AG08396 (cell line): ENCODE results near the gene ZNF785.
"Not testable (repeated sequence)": the region's sequence is repeated elsewhere in the genome, so short reads cannot be mapped to it uniquely, and the experiment has no call there.

ENCODE experiments used
- DNase-seq: peaks from one replicate; pipeline ENCODE4 v3.0.0; 2012; ENCODE audit warnings: low spot score, mixed read lengths

Gene ZNF785

DNA sequence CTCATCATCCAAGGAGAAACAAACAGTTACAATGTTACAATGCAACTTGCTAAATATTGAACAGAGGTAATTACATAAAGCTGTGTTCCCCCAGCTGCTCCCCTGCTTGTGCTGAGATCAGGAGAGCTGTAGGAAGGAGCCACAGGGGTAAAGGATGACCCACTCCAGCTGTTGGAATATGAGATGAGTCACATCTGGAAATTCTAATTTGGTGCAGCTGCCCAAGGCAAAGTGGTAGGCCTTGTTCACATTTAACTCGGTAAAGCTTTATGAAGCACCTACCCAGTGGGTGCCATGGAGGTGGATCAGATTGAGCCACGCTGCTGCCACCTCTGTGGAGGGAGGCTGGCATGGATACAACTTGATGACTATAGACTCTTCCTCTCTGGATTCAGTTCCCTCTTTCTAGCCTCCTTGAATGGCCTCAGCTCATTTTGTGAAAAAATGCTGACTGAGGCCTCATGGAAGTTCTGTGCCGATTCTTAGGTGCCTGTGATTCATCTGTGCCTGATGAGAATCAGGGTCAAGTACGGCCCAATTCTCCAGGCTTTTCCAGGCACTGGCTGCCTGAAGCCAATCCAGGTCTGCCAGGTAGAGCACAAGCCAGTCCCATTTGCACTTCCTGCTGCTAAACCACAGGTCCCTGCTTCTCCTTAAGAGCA lies 17.2 kb upstream of the ZNF785 start:
- peak; percentile 44 for DNase-seq

DNA sequence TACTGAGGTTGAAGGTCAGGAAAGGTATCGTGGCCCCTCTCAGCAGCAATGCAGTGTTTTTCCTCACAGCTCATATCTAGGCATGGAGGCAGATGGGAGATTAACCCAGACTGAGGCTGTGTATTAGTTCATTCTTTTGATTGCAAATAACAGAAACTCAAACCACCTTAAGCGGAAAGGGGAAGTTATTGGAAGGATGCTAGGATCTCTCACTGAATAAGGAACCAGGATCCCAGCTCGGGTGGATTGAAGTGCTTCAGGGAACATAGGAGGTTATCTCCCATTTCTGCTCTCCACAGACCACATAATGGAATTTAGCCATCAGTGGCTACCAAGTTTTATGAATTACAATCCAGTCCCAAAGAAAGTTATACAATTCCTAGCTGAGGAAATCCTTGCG lies 16.5 kb upstream of the ZNF785 start:
- no peak for DNase-seq

DNA sequence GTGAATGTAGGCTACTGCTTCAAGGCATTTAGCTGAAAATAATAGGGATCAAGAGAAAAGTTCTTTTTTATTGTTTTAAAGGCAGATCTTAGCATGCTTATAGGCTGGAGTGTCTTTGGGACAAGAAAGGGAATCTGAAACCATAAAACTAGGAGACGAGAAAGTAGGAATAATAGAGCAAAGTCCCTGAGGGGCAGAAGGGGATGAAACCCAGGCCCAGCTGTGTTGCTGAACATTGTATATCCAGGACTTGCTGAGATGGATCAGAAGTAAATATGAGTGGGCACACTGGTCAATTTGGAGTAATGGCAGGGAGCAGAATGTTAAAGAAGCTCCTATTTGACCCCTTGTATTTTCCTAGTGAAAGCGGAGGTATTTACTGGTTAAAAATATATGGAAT lies 15.4 kb upstream of the ZNF785 start:
- DNase-seq = no peak

GRCh38 chr16:30600215-30600614 lies 14.7 kb upstream of the ZNF785 start:
- no peak for DNase-seq

DNA sequence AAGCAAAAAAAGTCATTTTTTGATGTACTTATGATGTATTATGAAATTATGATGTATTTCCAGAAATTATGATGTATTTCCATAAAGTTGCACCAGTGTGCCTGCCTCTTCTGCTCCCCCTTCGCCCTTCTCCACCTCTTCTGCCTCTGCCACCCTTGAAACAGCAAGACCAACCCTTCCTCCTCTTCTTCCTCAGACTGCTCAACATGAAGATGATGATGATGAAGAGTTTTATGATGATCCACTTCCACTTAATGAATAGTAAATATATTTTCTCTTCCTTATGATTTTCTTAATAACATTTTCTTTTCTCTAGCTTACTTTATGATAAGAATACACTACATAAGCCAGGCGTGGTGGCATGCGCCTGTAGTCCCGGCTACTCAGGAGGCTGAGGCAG lies 7.4 kb upstream of the ZNF785 start:
- no peak for DNase-seq

DNA sequence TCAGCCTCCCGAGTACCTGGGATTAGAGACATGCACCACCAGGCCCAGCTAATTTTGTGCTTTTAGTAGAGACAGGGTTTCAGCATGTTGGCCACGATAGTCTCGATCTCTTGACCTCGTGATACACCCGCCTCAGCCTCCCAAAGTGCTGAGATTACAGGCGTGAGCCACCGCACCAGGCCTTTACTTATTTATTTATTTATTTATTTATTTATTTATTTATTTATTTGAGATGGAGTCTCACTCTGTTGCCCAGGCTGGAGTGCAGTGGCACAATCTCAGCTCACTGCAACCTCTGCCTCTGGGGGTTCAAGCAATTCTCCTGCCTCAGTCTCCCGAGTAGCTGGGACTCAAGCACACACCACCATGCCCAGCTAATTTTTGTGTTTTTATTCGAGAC lies 5.4 kb upstream of the ZNF785 start:
- DNase-seq = not testable (repeated sequence)

- DNase-seq = not testable (repeated sequence)
These were observed 4.1 kb upstream of the ZNF785 start for GRCh38 chr16:30589582-30589981.

DNA sequence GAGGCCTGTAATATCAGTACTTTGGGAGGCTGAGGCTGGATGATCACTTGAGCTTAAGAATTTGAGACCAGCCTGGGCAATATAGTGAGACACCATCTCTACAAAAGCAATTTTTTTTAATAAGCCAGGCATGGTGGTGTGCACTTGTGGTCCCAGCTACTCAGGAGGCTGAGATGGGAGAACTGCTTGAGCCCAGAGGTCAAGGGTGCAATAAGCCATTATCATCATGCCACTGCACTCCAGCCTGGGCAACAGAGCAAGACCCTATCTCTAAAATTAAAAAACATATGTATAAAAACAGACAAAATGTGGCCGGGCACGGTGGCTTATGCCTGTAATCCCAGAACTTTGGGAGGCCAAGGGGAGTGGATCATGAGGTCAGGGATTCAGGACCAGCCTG lies 3.2 kb upstream of the ZNF785 start:
- DNase-seq = no peak

DNA sequence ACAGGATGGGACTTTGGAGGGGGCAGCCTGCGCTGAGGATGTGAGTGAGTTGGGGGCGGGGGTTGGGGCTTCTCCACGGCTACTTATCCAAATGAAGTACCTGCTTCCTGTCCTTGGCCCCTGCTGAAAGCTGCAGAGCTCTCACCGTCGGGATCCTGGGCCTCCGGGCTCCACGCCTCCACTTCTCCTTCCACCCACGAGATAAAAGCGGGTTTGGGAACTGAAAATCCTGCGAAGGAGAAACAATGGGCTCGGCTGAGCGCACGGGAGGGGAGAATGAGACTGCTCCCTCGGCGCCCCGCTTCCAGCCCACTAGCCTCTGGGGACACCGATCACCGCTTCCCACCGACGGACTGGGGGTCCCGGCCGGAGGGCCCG lies 486 bp downstream of the ZNF785 start:
- DNase-seq = peak; percentile 26

DNA sequence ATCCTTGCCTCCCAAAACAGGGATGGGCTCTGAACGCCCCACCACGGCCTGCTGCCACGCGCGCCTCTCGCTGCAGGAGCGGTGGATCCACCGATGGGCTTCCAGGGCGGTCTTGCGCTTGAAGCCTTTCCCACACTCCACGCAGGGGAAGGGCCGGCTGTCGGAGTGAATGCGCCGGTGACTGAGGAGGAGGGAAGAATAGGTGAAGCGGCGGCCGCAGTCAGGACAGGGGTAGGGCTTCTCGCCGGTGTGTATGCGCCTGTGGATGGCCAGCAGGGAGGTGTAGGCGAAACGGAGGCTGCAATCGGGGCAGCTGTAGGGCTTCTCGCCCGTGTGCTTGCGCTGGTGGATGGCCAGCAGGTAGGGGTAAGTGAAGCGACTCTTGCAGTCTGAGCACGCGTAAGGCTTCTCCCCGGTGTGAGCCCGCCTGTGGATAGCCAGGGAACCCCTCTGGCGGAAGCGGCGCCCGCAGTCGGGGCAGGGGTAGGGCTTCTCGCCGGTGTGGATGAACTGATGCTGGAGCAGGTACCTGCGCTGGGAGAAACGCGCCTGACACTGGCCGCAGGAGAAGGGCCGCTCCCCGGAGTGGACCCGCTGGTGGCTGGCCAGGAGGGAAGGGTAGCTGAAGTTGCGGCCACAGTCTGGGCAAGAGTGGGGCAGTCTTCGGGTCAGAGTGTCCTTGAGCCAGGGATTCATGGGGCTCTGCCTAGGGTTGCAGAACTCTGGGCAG lies 2.7 kb downstream of the ZNF785 start:
- no peak for DNase-seq

DNA sequence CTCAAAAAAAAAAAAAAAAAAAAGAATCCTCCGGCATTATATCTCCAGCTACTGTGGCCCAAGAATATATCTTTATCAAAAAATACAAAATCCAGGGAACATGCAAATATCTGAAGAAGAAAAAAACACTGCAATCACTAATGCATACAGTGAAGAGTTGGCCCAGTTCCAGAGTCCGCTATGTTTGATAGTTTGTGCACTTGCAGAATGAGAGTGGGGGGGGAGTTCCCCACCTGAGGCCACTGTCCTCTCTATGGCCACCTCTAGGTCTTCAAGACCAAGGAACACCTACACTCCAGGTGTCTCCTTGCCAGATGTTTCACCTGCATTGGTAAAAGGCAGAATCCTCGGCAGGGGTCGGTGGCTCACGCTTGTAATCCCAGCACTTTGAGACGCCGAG lies 4.0 kb downstream of the ZNF785 start:
- no peak for DNase-seq

DNA sequence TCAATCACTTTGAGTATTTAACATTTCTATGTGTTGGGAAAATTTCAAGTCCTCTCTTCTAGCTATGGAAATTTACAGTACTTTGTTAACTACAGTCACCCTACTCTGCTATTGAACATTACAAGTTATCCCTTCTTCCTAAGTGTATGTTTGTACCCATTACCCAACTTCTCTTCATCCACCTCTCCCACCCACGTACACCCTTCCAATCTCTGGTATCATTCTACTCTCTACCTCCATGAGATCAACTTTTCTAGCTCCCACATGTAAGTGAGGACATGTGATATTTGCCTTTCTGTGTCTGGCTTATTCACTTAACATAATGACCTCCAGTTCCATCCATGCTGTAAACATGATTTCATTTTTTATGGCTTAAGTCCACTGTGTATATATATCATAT lies 10.8 kb downstream of the ZNF785 start:
- no peak for DNase-seq

DNA sequence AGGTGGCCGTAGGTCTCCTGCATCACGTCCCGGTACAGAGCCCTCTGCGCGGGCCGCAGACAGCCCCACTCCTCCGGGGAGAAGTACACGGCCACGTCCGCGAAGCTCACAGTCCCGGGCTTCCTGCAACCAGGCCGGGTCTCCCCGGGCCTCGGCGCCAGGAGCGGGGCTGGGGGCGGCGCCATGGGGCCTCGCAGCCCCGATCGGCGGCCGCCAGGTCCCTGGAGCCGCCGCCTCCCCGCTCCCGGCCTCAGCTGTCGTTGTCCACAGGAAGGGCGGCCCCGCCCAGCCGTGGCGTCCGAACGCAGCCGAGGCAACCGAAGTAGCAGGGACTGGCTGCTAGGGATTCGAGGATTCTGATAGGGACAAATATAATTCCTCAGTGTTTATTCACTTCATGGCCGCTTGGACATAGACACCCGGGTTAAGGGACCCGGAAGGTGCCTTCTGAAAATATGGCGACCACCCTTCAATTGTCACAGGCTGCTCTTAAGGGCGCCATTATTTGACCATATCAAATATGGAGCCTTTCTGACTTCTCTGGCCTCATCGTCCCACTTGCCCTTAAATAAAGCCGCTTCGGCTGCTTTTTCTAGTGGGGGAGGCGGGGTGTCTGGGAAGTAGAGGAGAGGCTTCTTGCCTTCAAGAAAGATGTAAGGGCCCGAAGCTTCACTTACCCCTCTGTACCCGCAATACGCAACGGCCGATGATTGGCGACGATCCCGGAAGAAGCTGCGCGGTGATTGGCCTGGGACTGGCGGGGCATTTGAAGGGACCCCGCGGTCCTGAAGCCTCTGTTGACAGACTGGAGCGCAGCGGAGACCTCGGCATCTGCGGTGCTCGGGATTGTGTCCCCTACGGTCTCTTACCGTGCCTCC lies 13.8 kb downstream of the ZNF785 start, which contains the start of gene ZNF688:
Gene ZNF688 (minus strand): TSS at position 270 of the 878 bp plus-strand sequence. CDS start 85 bp downstream, at position 185.
- peak; percentile 97 for DNase-seq

DNA sequence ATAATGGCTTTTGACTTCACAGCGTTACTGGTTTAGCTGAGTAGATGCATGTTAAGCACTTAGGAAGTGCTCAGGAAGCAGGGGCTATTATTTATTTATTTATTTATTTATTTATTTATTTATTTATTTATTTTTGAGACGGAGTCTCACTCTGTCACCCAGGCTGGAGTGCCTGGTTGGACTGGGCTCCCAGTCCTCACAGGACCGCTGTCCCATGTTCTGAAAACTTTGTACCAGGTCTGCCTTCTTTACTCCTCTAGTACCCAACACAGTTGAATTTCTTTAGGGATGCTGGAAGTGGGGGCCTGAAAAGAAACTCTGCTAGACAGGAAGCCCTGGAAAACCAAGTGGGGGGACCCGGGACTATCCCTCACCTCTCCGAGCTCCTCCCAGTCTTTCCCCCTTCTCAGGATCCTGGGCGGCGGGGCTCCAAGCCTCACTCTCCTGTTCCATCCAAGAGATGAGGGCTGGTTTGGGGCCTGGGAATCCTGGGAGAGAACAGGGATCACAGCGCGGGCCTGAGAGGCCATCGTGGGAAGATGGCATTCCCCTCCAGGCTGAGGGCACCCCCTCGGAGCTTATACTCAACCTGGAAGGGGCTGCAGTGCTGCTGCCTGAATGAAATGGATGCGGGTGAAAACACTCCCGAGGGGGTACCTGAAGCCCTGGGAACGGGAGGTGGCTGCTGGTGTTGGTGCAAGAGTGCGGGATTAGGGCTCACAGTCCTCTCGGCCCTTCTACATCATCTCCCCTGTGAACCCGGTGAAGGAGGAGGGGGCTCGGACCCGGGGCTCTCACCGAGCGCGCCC lies 14.7 kb downstream of the ZNF785 start:
- peak; percentile 56 for DNase-seq

DNA sequence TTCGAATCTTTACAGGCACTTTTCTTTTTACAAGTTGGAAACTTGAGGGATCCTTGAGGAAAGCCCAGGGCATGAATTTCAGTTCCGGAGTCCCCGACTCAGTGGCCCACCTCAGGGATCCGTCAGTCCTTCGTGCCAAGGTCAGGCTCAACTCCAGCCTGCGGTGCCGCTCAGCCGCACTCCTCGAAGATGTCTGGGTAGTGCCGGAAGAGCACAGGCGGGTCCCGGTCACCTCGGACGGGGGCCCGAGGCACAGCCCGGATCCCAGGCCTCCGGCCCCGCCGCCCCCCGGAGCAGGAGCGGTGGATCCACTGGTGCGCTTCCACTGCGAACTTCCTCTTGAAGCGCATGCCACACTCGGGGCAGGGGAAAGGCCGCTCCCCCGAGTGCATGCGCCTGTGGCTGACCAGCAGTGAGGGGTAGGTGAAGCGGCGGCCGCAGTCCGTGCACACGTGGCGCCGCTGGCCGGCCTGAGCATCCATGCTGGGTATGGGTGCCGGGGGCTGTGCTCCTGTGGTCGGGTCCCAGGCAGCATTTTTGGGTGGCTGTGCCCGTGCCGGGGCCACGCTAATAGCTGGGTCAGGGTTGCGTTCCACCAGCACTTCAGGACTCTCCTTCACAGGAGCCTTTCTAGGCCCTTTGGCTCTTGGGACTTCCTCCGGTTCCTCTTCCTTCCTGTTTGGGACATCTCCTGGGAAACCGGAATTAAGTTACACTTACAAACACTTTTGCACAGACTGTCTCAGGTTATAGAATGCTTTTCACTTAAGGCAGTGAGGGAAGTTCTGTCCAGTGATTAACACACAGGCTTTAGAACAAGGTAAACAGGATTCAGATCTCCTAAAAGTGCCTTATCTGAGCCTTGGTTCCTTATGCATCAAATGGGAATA lies 15.5 kb downstream of the ZNF785 start:
- no peak for DNase-seq

- DNase-seq = no peak
These were observed 16.2 kb downstream of the ZNF785 start for GRCh38 chr16:30569281-30569680.

DNA sequence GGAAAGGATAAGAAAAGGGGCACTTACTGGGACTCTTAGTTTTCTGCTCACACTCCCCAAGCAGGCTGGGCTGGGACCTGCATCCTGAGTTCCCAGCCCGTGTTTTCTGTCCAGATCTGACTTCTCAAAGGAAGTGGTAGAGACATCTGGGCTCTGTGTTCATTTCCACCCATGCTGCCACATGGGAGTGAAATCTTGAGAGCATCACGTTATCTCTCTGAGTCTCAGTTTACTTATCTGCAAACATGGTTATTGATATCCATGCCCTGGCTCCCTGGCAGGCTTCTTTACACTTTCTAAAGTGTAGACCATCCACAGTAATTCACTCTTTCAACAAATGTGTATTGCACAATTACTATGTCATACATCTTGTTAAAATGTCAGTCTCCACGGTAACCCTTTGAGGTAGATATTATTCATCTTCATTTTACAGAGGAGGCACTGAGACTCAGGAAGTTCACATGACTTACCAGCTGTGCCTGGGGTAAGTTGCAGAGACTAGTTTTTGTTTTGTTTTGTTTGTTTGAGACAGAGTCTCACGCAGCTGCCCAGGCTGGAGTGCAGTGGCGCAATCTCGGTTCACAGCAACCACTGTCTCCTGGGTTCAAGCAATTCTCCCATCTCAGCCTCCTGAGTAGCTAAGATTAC lies 17.4 kb downstream of the ZNF785 start:
- DNase-seq = peak; percentile 56

DNA sequence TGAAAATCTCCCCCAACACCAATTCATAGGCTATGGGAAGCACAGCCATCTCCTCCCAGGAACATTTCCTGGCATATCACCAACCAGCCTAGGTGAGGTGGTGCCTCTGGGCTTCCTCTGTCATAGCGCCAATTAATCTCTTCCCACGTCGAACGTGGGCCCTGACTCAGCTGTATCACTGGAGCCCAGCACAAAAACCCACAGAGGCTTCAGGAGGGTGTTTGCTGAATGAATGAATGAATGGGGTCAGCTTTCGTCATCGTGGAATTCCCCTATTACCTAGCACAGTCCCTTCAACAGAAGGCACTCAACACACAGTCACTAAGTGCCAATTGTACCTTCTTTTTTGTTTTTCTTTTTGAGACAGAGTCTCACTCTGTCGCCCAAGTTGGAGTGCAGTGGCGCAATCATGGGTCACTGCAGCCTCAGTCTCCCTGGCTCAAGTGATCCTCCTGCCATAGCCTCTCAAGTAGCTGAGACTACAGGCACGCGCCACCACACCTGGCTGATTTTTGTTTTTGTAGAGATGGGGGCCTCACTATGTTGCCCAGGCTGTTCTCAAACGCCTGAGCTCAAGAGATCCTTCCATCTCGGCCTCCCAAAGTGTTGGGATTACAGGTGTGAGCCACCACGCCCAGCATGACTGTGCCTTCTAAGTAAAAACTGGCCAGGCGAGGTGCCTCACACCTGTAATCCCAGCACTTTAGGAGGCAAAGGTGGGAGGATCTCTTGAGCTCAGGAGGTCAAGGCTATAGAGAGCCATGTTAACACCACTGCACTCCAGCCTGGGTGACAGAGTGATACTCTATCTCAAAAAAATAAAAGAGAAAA lies 18.1 kb downstream of the ZNF785 start:
- DNase-seq = no peak

- DNase-seq = no peak
These were observed 19.0 kb downstream of the ZNF785 start for GRCh38 chr16:30566531-30566930.
